ENCODE measurements around the gene FAM217A.

- TF ChIP-seq POLR2A (IDR thresholded peaks at IDR 0.05): no peak
- TF ChIP-seq CTCF (IDR thresholded peaks at IDR 0.05): no peak
Observed at GRCh38 chr6:4128072-4128471, 49.1 kb upstream of the FAM217A start.

Data from testis (tissue), 2 donors.